HEK293 (cell line): ENCODE data around the gene APBA1.

ENCODE experiments used
- CTCF ChIA-PET: fragments of 350-600 bp; formaldehyde crosslinking; extraction: SDS; loops from one replicate; lab custom pipeline; 2021; ENCODE audit warnings: antibody characterized with exemption; lab: Yijun Ruan, JAX
- POLR2A ChIA-PET: fragments of 300-600 bp; formaldehyde crosslinking; extraction: SDS; loops from one replicate; lab custom pipeline; 2020; ENCODE audit warnings: antibody characterized with exemption, inconsistent platforms; lab: Yijun Ruan, JAX
- H3K27ac ChIP-seq: fragments of 200-500 bp; sonication (Bioruptor generic); 2 replicates; pipeline ENCODE4 v1.5.1; 2014; ENCODE audit warnings: low read depth, low read length, control low read depth, inconsistent platforms; ENCODE audit errors: extremely low read depth
- H3K36me3 ChIP-seq, 2 experiments: fragments of 200-500 bp in 1 of 2; sonication (Bioruptor generic) in 1 of 2; 1 replicate in 1 of 2; 2 replicates in 1 of 2; pipeline ENCODE4 v1.5.1; 2014 to 2017; ENCODE audit warnings: inconsistent platforms in 2 of 2, low read length in 2 of 2; ENCODE audit not compliant: control insufficient read depth in 2 of 2, insufficient read depth in 1 of 2
- H3K4me1 ChIP-seq: fragments of 200-500 bp; sonication (Bioruptor generic); 2 replicates; pipeline ENCODE4 v1.5.1; 2014; ENCODE audit warnings: mild to moderate bottlenecking, low read length, inconsistent platforms; ENCODE audit not compliant: control insufficient read depth, insufficient read depth
- H3K4me3 ChIP-seq: 2 replicates; pipeline ENCODE4 v1.5.1; 2011; ENCODE audit warnings: low read depth, mild to moderate bottlenecking, control low read depth, low read length, moderate library complexity
- H3K9me3 ChIP-seq: fragments of 200-500 bp; sonication (Bioruptor generic); 2 replicates; pipeline ENCODE4 v1.5.1; 2014; ENCODE audit warnings: low read depth, low read length, inconsistent platforms; ENCODE audit not compliant: control insufficient read depth, insufficient read depth
- MYNN ChIP-seq: fragments of 450-650 bp; formaldehyde crosslinking; IDR thresholded peaks from 2 replicates; pipeline ENCODE4 v1.5.1; 2016; ENCODE audit warnings: missing biosample characterization, missing genetic modification characterization, borderline replicate concordance
- OVOL3 ChIP-seq: fragments of 450-650 bp; formaldehyde crosslinking; IDR thresholded peaks from 2 replicates; pipeline ENCODE4 v1.5.1; 2016; ENCODE audit warnings: missing biosample characterization, missing genetic modification characterization
- PRDM2 ChIP-seq: fragments of 450-650 bp; formaldehyde crosslinking; IDR thresholded peaks from 2 replicates; pipeline ENCODE4 v1.5.1; 2016; ENCODE audit warnings: missing biosample characterization, missing genetic modification characterization, borderline replicate concordance
- SETDB1 ChIP-seq: IDR thresholded peaks from one replicate; pipeline ENCODE4 v1.6.1; 2017; ENCODE audit warnings: mild to moderate bottlenecking, low read length, moderate library complexity, mixed read lengths; ENCODE audit not compliant: insufficient read length
- TSHZ1 ChIP-seq: fragments of 450-650 bp; formaldehyde crosslinking; IDR thresholded peaks from 2 replicates; pipeline ENCODE4 v1.5.1; 2016; ENCODE audit warnings: missing biosample characterization, missing genetic modification characterization, borderline replicate concordance
- WT1 ChIP-seq: fragments of 450-650 bp; formaldehyde crosslinking; IDR thresholded peaks from 2 replicates; pipeline ENCODE4 v1.5.1; 2016; ENCODE audit warnings: missing biosample characterization, missing genetic modification characterization
- YY2 ChIP-seq: fragments of 450-650 bp; formaldehyde crosslinking; IDR thresholded peaks from 2 replicates; pipeline ENCODE4 v1.5.1; 2016; ENCODE audit warnings: missing biosample characterization, missing genetic modification characterization
- ZBTB26 ChIP-seq: fragments of 450-650 bp; formaldehyde crosslinking; optimal IDR thresholded peaks from 2 replicates; pipeline ENCODE3; 2016; ENCODE audit warnings: missing biosample characterization, mild to moderate bottlenecking, missing genetic modification characterization
- ZBTB7A ChIP-seq: fragments of 450-650 bp; formaldehyde crosslinking; IDR thresholded peaks from 2 replicates; pipeline ENCODE4 v1.5.1; 2016; ENCODE audit warnings: low read depth, missing biosample characterization, missing genetic modification characterization
- ZFHX2 ChIP-seq: fragments of 450-650 bp; formaldehyde crosslinking; conservative IDR thresholded peaks from 2 replicates; pipeline ENCODE4 v1.5.1; 2016; ENCODE audit warnings: missing biosample characterization, missing genetic modification characterization
- ZFP37 ChIP-seq: fragments of 450-650 bp; formaldehyde crosslinking; IDR thresholded peaks from 2 replicates; pipeline ENCODE4 v1.5.1; 2016; ENCODE audit warnings: missing biosample characterization, missing genetic modification characterization
- ZNF354C ChIP-seq: fragments of 450-650 bp; formaldehyde crosslinking; IDR thresholded peaks from 2 replicates; pipeline ENCODE4 v1.5.1; 2016; ENCODE audit warnings: missing biosample characterization, missing genetic modification characterization, low read depth, borderline replicate concordance
- ZNF37A ChIP-seq: fragments of 450-650 bp; IDR thresholded peaks from 2 replicates; pipeline ENCODE4 v1.5.1; 2018; ENCODE audit warnings: missing biosample characterization, missing genetic modification characterization
- ZNF48 ChIP-seq: fragments of 450-650 bp; formaldehyde crosslinking; IDR thresholded peaks from 2 replicates; pipeline ENCODE4 v1.5.1; 2016; ENCODE audit warnings: missing biosample characterization, missing genetic modification characterization
- ZNF514 ChIP-seq: fragments of 450-650 bp; formaldehyde crosslinking; IDR thresholded peaks from 2 replicates; pipeline ENCODE4 v1.5.1; 2016; ENCODE audit warnings: missing biosample characterization, missing genetic modification characterization
- ZNF521 ChIP-seq: fragments of 450-650 bp; formaldehyde crosslinking; IDR thresholded peaks from 2 replicates; pipeline ENCODE4 v1.5.1; 2017; ENCODE audit warnings: missing biosample characterization, mild to moderate bottlenecking, missing genetic modification characterization
- ZNF623 ChIP-seq: fragments of 450-650 bp; formaldehyde crosslinking; IDR thresholded peaks from 2 replicates; pipeline ENCODE4 v1.5.1; 2016; ENCODE audit warnings: missing biosample characterization, missing genetic modification characterization
- ZNF639 ChIP-seq: fragments of 450-650 bp; formaldehyde crosslinking; IDR thresholded peaks from 2 replicates; pipeline ENCODE4 v1.5.1; 2016; ENCODE audit warnings: missing biosample characterization, missing genetic modification characterization
- ZNF768 ChIP-seq: fragments of 450-650 bp; formaldehyde crosslinking; IDR thresholded peaks from 2 replicates; pipeline ENCODE4 v1.5.1; 2018; ENCODE audit warnings: missing biosample characterization, mild to moderate bottlenecking, missing genetic modification characterization
- ZNF776 ChIP-seq: fragments of 450-650 bp; formaldehyde crosslinking; IDR thresholded peaks from 2 replicates; pipeline ENCODE4 v1.5.0; 2017; ENCODE audit warnings: missing biosample characterization, missing genetic modification characterization, borderline replicate concordance
- ZSCAN18 ChIP-seq: fragments of 450-650 bp; formaldehyde crosslinking; IDR thresholded peaks from 2 replicates; pipeline ENCODE4 v1.5.1; 2016; ENCODE audit warnings: missing biosample characterization, missing genetic modification characterization

APBA1 gene

GRCh38 chr9:69696802-69697201, 24.6 kb upstream of the APBA1 start:
- Histone ChIP-seq H3K27ac (no peak overlapping the region), H3K4me1 (no peaks in the 10 kb centered on the region), H3K36me3 (no peaks in the 10 kb centered on the region), H3K9me3 (no peaks in the 10 kb centered on the region), H3K4me3 (no peak overlapping the region)
- TF ChIP-seq SETDB1 (peak; percentile 89), OVOL3 (tag by site-specific recombination) (no peak)
- CTCF ChIA-PET: interaction anchor here (1.1 kb wide), 1 partner anchor 24 kb away, joined by 4 read pairs; the partner anchor contains the start of gene APBA1
- POLR2A ChIA-PET: no interaction called here

- ChIA-PET CTCF (interaction anchor here (1.0 kb wide), 1 partner anchor 18 kb away, joined by 4 read pairs; the partner anchor contains the start of gene APBA1), POLR2A (no interaction called here)
Observed at GRCh38 chr9:69689991-69690538, 17.9 kb upstream of the APBA1 start.

GRCh38 chr9:69683927-69684326, 11.8 kb upstream of the APBA1 start:
- Histone ChIP-seq H3K36me3 (no peaks in the 10 kb centered on the region), H3K4me3 (no peak overlapping the region), H3K27ac (no peak overlapping the region), H3K4me1 (no peaks in the 10 kb centered on the region), H3K9me3 (no peaks in the 10 kb centered on the region)
- ChIA-PET CTCF (no interaction called here), POLR2A (interaction anchor here (0.7 kb wide), 1 partner anchor 14 kb away, joined by 4 read pairs; no protein-coding TSS in a partner anchor)
- TF ChIP-seq ZBTB26 (tag by site-specific recombination) (no peak), ZNF639 (tag by site-specific recombination) (no peak), ZNF37A (tag by site-specific recombination) (no peak), ZNF521 (tag by site-specific recombination) (no peak), PRDM2 (tag by site-specific recombination) (no peak), TSHZ1 (tag by site-specific recombination) (no peak), ZSCAN18 (tag by site-specific recombination) (no peak), ZFP37 (tag by site-specific recombination) (no peak), WT1 (tag by site-specific recombination) (no peak), MYNN (tag by site-specific recombination) (no peak), YY2 (tag by site-specific recombination) (no peak)

More at GRCh38 chr9:69689991-69690538, 17.9 kb upstream of the APBA1 start:
- Histone ChIP-seq H3K4me1 (no peaks in the 10 kb centered on the region), H3K27ac (no peak overlapping the region)
- no peak for TF ChIP-seq ZNF768 (tag by site-specific recombination)
- TF ChIP-seq ZNF623: no peak
- no peak for TF ChIP-seq ZFHX2 (tag by site-specific recombination)
- no peak for TF ChIP-seq ZNF48 (tag by site-specific recombination)
- TF ChIP-seq ZBTB7A: no peak
- no peak for TF ChIP-seq ZNF514
- TF ChIP-seq ZNF776 (tag by site-specific recombination): no peak
- no peak for TF ChIP-seq ZNF354C (tag by site-specific recombination)
- TF ChIP-seq, all 188 proteins: peak for 0
- H3K4me3 ChIP-seq: no peak overlapping the region
- no peaks in the 10 kb centered on the region for H3K9me3 ChIP-seq
- H3K36me3 ChIP-seq: no peaks in the 10 kb centered on the region
